C4-2B (cell line): Measurements from ENCODE around the gene ARHGEF26.
A peak's percentile ranks its signal among the peaks of the same experiment; 100 is the strongest.

Experiments
- H3K27ac ChIP-seq: fragments of 450-650 bp; 2 replicates; pipeline ENCODE4 v1.5.1; 2017
- CTCF ChIP-seq: fragments of 450-650 bp; conservative IDR thresholded peaks from 2 replicates; pipeline ENCODE4 v1.5.1; 2017; ENCODE audit warnings: mild to moderate bottlenecking
- ZFX ChIP-seq: fragments of 450-650 bp; IDR thresholded peaks from 2 replicates; pipeline ENCODE4 v1.6.1; 2017

ARHGEF26 gene

GRCh38 chr3:154224366-154224765 is 103.2 kb downstream of the ARHGEF26 start:
- peak overlapping the region; percentile 73; the same call in 1 of the 2 replicates for H3K27ac ChIP-seq
- TF ChIP-seq CTCF: no peak
- no peak for TF ChIP-seq ZFX

- no peak for TF ChIP-seq CTCF
- no peak for TF ChIP-seq ZFX
- H3K27ac ChIP-seq: peak overlapping the region; percentile 73; the same call in 1 of the 2 replicates
These were observed 103.7 kb downstream of the ARHGEF26 start for GRCh38 chr3:154224866-154225265.

GRCh38 chr3:154225536-154225935 is 104.3 kb downstream of the ARHGEF26 start:
- H3K27ac ChIP-seq: no peak overlapping the region
- no peak for TF ChIP-seq ZFX
- no peak; the same call in 1 of the 2 replicates for TF ChIP-seq CTCF

GRCh38 chr3:154227531-154227930 is 106.3 kb downstream of the ARHGEF26 start:
- peak overlapping the region; percentile 89 for H3K27ac ChIP-seq
- TF ChIP-seq CTCF (no peak), ZFX (no peak)

GRCh38 chr3:154228561-154229216 is 107.5 kb downstream of the ARHGEF26 start:
- H3K27ac ChIP-seq: peak overlapping the region; percentile 89
- TF ChIP-seq ZFX (no peak), CTCF (no peak)

- peak overlapping the region; percentile 89 for H3K27ac ChIP-seq
- TF ChIP-seq ZFX (no peak), CTCF (no peak)
These were observed 108.0 kb downstream of the ARHGEF26 start for GRCh38 chr3:154229217-154229590.

GRCh38 chr3:154235330-154235729 is 114.1 kb downstream of the ARHGEF26 start:
- no peak overlapping the region for H3K27ac ChIP-seq
- TF ChIP-seq ZFX: no peak
- no peak for TF ChIP-seq CTCF
